ENCODE results near the gene CERT1.
"Not testable (repeated sequence)": the region's sequence is repeated elsewhere in the genome, so short reads cannot be mapped to it uniquely, and the experiment has no call there.

CERT1 gene

DNA sequence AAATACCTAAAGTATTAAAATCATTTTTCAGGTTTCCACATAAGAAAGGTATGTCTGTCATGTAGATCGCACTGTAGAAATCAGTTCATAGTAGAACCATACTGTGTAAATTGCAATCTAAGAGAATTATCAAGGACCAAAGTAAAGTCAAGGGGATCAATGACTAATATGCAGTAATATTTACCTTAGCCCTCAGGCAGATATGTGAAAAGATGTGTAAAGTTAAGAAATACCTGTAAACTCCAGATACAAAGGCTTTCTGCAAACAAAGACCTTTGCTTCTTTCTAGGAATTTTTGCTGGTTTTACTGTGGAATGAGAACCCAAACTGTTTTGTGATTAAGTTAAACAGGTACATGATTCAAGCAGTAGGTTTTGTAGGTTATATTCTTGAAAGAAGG lies 11.8 kb upstream of the CERT1 start:
- FAIRE-seq = no peak

DNA sequence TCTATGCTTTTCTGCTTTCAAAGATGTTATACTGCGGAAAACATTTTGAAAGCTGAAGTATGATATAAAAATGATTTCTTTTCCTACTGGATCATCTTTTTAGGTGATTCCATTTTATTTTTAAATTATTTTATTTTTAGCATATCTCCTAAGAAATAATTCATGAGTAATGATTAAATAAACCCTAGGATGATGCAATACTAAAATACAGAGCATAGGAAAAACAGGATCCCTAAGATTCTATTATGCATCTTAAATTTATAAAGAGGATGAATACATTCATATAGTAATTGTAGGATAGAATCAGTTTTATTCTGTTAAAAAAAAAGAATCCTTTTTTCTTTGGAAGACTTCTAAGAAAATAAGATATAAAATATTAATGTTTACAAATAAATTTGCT lies 11.1 kb upstream of the CERT1 start:
- FAIRE-seq = no peak

DNA sequence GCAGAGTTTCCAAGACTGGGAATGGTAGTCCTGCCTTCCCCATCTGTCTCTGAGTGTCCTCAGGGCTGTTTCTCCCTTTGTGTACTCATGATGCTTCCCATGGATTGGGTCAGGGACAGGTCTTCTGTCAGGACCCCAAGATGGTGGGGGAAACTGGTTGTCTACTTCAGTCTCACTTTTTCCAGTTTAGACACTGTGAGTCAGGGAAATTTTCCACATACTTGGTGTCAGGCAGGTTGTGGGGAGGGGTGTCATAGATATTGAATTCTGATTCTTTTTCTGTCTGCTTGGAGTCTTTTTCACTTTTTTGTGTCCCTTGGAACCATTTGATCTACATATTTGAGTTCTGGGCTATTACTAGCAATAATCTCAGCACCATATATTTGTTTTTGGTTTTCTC lies 10.6 kb upstream of the CERT1 start:
- no peak for FAIRE-seq

DNA sequence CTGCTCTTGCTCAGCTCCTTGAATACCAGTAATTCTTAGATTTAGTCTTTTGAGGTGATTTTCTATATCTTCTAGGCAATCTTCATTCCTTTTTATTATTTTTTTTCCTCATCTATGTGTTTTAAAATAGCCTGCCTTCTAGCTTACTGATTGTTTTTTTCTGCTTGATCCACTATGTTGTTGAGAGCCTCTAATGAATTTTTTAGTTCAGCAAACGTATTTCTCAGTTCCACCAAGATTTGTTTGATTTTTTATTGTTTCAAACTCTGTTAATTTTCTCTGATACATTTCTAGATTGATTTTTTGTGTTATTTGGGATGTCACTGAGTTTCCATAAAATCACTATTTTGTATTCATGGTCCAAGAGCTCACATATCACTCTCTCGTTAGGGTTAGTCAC lies 9.8 kb upstream of the CERT1 start:
- FAIRE-seq = no peak

DNA sequence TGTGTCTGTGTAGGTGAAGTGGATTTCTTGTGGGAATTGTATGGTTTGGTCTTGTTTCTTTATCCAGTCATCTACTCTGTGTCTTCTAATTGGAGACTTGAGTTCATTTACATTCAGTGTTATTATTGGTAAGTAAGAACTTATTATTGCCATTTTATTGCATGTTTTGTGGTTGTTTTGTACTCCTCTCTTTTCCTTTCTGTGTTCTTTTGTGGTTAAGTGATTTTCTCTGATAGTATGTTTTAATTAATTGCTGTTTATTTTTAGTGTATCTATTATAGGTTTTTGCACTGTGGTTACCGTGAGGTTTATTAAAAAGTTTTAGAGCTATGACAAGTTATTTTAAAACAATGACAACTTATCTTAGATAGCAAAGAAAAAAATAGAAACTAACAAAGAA lies 8.3 kb upstream of the CERT1 start:
- peak; percentile 33 for FAIRE-seq

DNA sequence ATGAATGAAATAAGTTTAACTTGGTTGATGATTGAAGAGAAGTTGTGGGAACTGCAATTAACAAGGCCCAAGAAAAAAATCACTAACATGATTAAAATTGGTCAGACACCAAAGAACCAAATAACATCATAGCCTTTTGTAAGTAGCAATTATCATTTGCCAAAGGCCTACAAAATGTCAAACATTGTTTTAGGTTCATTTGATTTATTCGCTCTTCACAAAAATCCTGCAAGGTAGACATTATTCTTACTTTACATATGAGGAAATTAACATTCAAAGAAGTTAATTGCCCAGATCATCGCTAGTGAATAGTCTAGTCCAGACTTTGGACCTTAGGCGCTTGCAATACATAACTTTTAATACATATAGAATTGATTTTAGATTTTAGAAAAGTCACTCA lies 2.9 kb upstream of the CERT1 start:
- FAIRE-seq = peak; percentile 43

DNA sequence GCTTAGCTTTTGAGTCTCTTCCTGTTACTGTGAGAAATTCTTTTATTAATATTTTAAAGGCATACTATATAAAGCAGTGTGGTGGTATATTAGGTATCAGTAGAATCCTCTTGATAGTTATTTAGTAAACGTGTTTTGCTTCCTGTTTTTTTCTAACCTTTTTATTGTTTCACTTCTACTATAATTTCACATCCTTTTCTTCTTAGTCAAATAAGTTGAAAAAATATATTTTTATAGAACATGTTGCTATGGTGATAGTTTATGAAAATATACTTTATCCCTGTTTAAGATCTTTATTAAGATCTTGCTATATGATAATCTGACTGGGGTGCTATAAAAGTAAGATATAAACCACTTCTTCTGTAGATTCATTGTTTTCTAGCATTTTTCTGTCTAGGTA lies 2.4 kb upstream of the CERT1 start:
- no peak for FAIRE-seq

DNA sequence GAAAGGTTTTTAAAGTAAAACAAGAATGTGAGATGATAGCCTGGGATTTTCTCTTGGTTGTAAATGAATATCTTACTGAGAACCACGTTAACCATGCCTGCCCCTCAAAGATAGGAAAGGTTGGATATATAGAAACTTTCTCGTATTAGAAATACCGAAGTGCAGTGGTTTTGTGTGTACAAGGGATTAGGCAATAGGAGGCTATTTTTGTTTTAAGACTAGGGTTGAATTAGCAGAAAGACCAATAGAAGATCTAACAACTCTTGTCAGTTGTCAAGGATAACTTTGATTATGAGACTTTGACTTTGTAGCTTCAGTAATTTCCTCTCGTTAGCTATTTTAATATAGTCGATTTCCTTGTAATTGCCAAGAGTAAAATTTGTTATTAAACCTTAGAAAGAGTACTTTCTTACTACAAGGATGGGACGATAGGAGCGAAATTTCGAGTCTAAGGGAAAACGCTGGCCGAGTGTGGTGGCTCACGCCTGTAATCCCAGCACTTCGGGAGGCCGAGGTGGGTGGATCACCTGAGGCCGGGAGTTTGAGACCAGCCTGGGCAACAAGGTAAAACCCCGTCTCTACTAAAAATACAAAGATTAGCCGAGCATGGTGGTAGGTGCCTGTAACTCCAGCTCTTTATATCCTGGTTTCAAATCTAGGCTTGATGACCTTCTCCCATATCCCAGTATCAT lies 1.1 kb upstream of the CERT1 start:
- no peak for FAIRE-seq

DNA sequence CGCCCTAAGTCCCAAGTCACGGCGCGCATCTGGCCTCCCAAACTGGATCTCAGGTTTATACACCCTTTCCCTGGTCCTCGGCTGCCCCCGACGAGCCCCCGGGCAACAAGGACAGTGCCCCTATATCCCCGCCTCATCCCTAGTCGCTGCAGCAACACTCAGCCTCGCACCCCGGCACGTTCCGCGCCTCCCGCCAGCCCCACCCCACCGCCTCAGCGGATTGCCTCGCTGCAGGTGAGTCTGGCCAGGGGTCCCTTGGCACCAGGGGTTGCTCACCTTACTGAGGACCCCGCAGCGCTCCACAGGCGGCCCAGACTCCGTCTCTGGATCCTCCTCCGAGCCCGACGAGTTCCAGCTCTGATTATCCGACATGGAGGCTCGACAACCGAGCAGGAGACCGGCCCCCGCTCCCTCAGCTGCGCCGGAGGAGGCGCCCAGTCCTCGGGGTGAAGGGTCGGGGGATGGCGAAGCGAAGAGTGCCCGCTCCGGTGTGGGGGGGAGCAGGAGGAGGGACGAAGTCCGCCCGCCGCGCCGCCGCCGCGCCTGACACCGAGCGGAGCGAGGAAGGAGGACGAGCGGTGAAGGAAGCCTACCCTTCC lies 494 bp downstream of the CERT1 start:
- FAIRE-seq = no peak

DNA sequence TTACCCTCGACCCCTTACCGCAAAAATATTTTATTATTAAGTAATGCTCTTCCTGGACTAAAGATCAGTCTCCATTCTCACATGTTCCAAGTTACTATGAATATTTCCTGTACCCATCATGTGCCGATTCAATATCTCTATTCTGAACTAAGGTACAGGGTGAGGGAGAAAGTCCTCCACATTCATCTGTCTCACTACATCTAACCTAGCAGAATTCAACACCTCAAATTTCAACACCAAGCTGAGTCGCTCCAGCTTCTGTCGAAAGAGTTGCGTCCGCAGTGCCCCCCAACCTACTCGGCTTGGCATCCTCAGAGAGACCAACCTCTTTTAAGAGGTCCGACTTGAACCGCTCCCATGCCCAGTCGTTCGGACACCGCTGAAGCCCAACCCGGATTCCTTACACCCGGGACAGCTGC lies 1.0 kb downstream of the CERT1 start:
- FAIRE-seq = no peak

DNA sequence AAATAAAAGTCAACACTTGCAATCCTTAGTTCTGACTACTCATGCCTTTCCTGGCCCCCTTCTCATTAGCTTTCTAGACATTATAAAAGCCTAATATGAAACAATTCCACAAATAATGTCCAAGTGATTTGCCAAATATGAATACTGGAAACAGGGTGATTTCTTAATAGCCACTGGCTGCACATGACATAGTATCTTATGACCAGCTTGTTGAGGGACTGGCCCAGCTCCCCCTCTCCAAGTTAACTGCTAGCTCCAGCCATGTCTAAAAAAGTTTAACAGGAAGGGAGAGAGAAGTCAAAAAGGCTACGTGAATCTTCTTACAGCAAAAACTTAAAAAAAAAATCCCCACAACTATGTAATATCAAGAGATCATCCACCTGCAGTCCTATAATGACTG lies 1.5 kb downstream of the CERT1 start:
- no peak for FAIRE-seq

DNA sequence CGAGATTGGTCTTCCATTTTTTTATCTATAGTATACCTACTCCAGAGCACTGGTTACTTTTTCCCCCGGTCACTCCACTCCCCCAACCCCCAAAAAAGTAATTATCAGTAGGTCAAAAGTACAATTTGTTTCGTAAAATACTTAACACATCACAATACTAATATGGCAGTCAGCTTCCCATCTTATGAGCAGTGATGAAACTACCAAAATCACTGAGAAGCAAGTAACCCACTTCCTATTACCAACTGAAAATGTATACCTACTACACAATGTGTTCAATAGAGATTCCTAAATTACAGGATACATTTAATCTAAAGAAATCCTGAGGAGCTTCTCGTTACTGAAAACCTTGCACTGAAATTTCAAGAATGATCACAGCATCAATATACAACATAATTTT lies 1.9 kb downstream of the CERT1 start:
- FAIRE-seq = no peak

DNA sequence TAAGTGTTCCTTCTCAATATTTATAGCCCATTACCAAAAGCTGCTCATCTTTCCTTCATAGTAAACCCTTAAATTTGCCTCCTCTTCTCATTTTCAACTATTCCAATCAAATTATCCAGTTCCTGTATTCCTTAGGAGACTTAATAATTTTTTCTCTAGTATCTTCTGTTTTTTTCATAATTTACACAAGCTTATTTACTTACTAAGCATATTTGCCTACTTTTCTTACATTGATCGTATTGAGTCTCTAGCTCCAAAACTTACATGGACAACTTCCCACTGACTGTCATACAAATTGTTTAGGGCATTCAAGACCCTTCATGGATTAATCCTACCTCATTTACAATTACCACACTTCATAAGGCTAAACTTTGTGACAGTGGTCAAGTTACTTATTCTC lies 3.6 kb downstream of the CERT1 start:
- no peak for FAIRE-seq

DNA sequence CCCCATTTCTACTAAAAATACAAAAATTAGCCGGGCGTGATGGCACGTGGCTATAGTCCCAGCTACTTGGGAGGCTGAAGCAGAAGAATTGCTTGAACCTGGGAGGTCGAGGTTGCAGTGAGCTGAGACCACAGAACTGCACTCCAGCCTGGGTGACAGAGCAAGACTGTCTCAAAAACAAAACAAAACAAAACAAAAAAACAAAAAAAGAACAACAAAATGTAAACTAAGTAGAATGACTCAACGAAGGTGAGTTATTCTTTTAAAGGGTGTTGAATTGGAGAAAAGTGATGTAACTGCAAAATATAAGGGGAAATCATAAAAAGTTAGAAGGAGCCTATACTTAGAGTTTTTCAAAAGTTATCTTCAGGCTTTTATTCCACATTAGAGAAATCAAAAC lies 6.3 kb downstream of the CERT1 start:
- not testable (repeated sequence) for FAIRE-seq

DNA sequence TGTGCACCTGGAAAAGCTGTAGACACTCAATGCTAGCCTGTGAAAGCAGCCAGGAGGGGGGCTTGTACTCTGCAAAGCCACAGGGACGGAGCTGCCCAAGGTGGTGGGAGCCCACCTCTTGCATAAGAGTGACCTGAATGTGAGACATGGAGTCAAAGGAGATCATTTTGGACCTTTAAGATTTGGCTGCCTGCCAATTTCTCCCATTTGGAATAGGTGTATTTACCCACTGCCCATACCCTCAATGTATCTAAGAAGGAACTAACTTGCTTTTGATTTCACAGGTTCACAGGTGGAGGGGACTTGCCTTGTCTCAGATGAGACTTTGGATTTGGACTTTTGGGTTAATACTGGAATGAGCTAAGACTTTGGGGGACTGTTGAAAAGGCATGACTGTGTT lies 12.6 kb downstream of the CERT1 start:
- FAIRE-seq = not testable (repeated sequence)

DNA sequence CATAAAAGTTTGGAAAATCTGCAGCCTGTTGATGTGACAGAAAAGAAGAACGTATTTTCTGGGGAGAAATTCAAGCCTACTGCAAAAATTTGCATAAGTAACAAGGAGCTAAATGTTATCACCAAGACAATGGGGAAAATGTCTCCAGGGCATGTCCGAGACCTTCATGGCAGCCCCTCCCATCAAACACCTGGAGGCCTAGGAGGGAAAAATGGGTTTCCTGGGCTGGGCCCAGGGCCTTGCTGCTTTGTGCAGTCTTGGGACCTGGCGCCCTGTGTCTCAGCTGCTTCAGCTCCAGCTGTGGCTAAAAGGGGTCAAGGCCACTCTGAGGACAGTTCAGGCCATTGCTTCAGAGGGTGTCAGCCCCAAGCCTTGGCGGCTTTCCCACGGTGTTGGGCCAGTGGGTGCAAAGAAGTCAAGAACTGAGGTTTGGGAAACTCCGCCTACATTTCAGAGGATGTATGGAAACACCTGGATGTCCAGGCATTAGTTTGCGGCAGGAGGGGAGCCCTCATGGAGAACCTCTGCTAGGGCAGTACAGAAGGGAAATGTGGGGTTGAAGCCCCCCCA lies 13.1 kb downstream of the CERT1 start:
- FAIRE-seq = no peak

DNA sequence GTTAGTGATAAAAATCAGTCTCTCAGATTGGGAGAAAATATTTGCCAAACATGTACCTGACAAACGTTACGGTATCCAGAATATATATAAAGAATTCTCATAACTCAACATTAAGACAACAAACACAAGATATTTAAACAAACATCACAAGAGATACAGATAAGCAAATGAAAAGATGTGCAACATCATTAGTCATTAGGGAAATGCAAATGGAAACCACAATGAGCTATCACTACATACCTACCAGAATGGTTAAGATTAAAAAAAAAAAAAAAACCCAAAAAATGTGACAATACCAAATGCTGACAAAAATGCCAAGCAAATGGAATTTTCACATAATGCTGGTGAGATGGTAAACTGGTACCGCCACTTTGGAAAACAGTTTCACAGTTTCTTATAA lies 15.4 kb downstream of the CERT1 start:
- no peak for FAIRE-seq

DNA sequence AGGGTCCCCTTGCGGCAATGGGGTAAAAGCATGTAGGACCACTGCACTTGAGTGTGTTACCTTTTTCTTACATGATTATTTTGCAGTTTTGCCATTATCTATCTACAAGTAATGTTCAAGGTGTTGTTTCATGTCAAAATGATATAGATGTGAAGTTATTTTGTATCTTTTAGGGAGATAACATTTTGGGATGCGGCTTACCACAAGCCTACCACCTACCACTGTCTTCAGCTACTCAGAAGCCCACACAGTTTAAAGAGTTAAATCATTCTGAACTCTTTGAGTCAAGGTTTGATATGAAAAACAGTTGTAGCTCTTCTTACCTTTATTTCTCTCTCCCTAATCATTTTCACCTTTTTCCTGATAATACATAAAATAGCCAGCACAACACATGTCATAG lies 19.8 kb downstream of the CERT1 start:
- FAIRE-seq = no peak

DNA sequence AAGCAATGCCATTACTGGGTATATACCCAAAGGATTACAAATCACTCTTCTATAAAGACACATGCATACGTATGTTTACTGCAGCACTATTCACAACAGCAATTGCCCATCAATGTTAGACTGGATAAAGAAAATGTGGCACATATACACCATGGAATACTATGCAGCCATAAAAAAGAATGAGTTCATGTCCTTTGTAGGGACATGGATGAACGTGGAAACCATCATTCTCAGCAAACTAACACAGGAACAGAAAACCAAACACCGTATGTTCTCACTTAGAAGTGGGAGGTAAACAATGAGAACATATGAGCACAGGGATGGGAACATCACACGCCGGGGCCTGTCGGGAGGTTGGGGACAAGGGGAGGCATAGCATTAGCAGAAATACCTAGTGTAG lies 21.6 kb downstream of the CERT1 start:
- FAIRE-seq = not testable (repeated sequence)

DNA sequence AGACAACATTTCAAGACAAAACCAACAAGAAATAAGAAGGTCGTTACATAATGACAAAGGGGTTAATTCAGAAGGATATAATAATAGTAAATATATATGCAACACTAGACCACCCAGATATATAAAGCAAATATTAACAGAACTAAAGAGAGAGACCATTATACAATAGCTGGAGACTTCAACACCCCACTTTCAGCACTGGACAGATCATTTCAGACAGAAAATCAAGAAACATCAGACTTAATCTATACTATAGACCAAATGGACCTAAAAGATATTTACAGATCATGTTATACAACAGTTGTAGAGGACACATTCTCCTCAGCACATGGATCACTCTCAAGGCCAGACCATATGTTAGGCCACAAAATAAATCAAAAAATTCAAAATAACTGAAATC lies 26.8 kb downstream of the CERT1 start:
- FAIRE-seq = no peak

DNA sequence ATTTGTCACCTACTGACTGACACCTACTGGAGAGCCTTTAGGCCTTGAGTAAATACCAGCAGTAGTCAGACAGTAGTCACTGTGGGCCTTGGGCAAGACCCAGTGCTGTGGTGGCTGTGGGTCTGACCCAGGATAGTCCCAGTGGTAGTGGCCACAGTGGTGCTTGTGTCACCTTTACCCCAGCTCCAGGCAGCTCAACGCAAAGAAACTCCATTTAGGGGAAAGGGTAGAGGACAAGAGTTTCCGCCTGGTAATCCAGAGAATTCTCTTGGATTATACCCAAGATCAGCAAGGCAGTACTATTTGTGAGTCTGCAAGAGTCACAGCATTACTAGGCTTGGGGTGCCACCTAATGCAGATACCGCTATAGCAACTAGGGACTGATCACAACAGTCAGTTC lies 28.9 kb downstream of the CERT1 start:
- FAIRE-seq = no peak

DNA sequence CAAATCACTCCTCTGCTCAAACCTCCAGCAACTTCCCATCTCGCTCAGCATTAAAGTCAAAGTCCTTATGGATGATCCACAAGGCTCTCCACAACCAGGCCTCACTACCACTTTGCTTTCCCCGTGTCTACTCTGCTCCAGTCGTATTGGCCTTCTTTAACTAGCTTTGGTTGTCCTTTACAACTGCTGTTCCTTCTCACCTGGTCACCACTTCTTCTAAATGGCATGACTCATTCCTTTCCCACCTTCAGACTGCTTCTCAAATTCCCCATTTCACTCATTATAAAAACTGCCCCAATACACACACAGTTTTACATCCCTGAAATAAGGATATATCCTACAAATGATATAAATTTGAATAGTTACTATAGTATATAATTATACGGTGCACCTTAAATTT lies 30.4 kb downstream of the CERT1 start:
- FAIRE-seq = no peak

DNA sequence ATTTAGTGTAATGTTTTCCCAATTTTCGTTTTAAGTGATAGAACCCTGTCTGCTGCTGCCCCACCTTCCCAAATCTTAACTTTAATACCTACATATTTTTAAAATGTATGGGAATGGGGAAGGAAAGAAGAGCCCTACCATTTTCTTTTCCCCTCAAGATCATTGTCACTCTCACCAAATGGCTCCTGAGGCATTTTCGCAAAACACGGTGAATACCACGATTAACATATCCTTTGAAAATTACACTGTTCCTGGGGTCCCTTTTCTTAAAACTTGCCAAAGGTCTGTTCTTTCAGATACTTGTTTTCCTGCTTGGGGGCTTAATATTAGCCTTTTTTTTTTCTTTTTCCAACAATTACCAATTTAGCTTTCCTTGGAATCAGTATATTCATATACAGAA lies 36.1 kb downstream of the CERT1 start:
- FAIRE-seq = no peak

DNA sequence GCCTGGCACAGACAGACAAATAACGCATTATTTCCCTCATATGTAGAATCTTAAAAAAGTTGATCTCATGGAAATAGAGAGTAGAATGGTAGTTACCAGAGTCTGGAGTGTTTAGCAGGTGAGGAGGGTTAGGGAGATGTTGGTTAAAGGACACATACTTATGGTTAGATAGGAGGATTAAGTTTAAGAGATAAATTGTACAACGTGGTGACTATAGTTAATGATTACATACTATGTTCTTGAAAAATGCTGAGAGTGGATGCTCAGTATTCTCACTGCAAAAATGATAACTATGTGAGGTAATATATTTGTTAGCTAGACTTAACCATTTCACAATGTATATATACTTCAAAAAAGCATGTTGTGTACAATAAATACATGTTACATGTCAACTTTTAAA lies 38.0 kb downstream of the CERT1 start:
- FAIRE-seq = peak; percentile 8

DNA sequence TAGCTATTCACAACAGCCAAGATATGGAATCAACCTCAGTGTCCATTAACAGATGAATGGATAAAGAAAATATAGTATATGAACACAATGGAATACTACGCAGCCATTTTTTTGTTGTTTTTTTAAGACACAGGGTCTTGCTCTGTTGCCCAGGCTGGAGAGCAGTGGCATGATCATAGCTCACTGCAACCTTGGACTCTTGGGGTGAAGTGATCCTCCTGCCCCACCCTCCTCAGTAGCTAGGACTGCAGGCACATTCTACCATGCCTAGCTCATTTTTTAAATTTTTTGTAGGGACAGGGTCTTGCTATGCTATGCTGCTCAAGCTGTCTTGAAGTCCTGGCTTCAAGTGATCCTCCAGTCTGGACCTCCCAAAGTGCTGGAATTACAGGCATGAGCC lies 38.5 kb downstream of the CERT1 start:
- no peak for FAIRE-seq

Data from endometrium (tissue), 2 donors.